K562 (cell line): ENCODE measurements around the gene ZNF667. TPM values are rescaled to one million over a fixed set of nuclear protein-coding genes. Genes with fewer than 3 reads are reported as not detected.

Experiments
- CCNT2 ChIP-seq: IDR thresholded peaks from 2 replicates; pipeline ENCODE4 v1.6.1; 2011; ENCODE audit warnings: borderline replicate concordance, low read depth, mild to moderate bottlenecking, moderate library complexity, mixed read lengths, low read length; ENCODE audit not compliant: insufficient read length; ENCODE audit errors: extremely low read depth
- CREBBP ChIP-seq: IDR thresholded peaks from one replicate; pipeline ENCODE4 v1.6.1; 2012; ENCODE audit warnings: low read depth, mild to moderate bottlenecking, control low read depth, inconsistent platforms, low read length
- EGR1 ChIP-seq: fragments of 450-650 bp; conservative IDR thresholded peaks from 2 replicates; pipeline ENCODE4 v1.6.1; 2017; ENCODE audit warnings: mild to moderate bottlenecking
- EP400 ChIP-seq: fragments of 450-650 bp; IDR thresholded peaks from 2 replicates; pipeline ENCODE4 v1.6.1; 2017; ENCODE audit warnings: antibody characterized with exemption, mild to moderate bottlenecking, moderate library complexity
- FOXJ2 ChIP-seq: fragments of 200-800 bp; sonication (Bioruptor generic); IDR thresholded peaks from 2 replicates; pipeline ENCODE4 v1.6.1; 2016; ENCODE audit warnings: missing genetic modification characterization, missing compliant biosample characterization
- HBP1 ChIP-seq: fragments of 450-650 bp; formaldehyde crosslinking; IDR thresholded peaks from 2 replicates; pipeline ENCODE4 v1.4.0; 2022; ENCODE audit warnings: missing genetic modification characterization
- HDAC6 ChIP-seq: IDR thresholded peaks from 2 replicates; pipeline ENCODE4 v1.6.1; 2012; ENCODE audit warnings: low read depth, mild to moderate bottlenecking, control low read depth, inconsistent platforms, low read length, moderate library complexity
- IRF1 ChIP-seq: sonication (generic); formaldehyde crosslinking; IDR thresholded peaks from 2 replicates; pipeline ENCODE4 v1.8.0; 2022; ENCODE audit warnings: missing genetic modification reagents, mild to moderate bottlenecking, borderline replicate concordance
- MCM5 ChIP-seq: fragments of 450-650 bp; IDR thresholded peaks from 2 replicates; pipeline ENCODE4 v1.6.1; 2016; ENCODE audit warnings: low read depth
- MXI1 ChIP-seq: IDR thresholded peaks from 2 replicates; pipeline ENCODE4 v1.6.1; 2011; ENCODE audit warnings: low read depth, mild to moderate bottlenecking, improper control_type of control experiment, low read length
- MYC ChIP-seq, 2 experiments: fragments of 250-450 bp in 1 of 2; sonication (Bioruptor Pico) in 1 of 2; IDR thresholded peaks; 2 replicates each; pipeline versions ENCODE4 v1.5.1 to v1.6.1; 2012 to 2021; ENCODE audit warnings: low read depth in 2 of 2, borderline replicate concordance in 1 of 2, improper control_type of control experiment in 1 of 2, low read length in 1 of 2, mild to moderate bottlenecking in 1 of 2, moderate library complexity in 1 of 2
- NCOA2 ChIP-seq, 2 experiments: fragments of 450-650 bp; IDR thresholded peaks; 2 replicates each; pipeline ENCODE4 v1.6.1; 2018; ENCODE audit warnings: mild to moderate bottlenecking in 2 of 2, moderate library complexity in 1 of 2; ENCODE audit not compliant: partially characterized antibody in 2 of 2
- NCOA4 ChIP-seq: fragments of 450-650 bp; IDR thresholded peaks from 2 replicates; pipeline ENCODE4 v1.6.1; 2018; ENCODE audit warnings: mild to moderate bottlenecking; ENCODE audit not compliant: partially characterized antibody
- NFXL1 ChIP-seq: fragments of 450-650 bp; formaldehyde crosslinking; IDR thresholded peaks from 2 replicates; pipeline ENCODE4 v1.4.0; 2021; ENCODE audit warnings: mild to moderate bottlenecking
- NKRF ChIP-seq: fragments of 450-650 bp; IDR thresholded peaks from 2 replicates; pipeline ENCODE4 v1.6.1; 2016; ENCODE audit warnings: borderline replicate concordance
- NR2C2 ChIP-seq, 2 experiments: fragments of 200-800 bp in 1 of 2; sonication (Bioruptor generic) in 1 of 2; sonication (generic) in 1 of 2; formaldehyde crosslinking in 1 of 2; IDR thresholded peaks; 2 replicates each; pipeline versions ENCODE4 v1.6.1 to v1.8.0; 2016 to 2022; ENCODE audit warnings: mild to moderate bottlenecking in 1 of 2, missing compliant biosample characterization in 1 of 2, missing genetic modification characterization in 1 of 2, missing genetic modification reagents in 1 of 2
- SIRT6 ChIP-seq: IDR thresholded peaks from one replicate; pipeline ENCODE4 v1.6.1; 2012; ENCODE audit warnings: low read depth, mild to moderate bottlenecking, control low read depth, inconsistent platforms, low read length, moderate library complexity
- SMARCB1 ChIP-seq: IDR thresholded peaks from 2 replicates; pipeline ENCODE4 v1.6.1; 2011; ENCODE audit warnings: improper control_type of control experiment, low read depth; ENCODE audit not compliant: insufficient read length
- TAF9B ChIP-seq: fragments of 450-650 bp; IDR thresholded peaks from 2 replicates; pipeline ENCODE4 v1.6.1; 2018; ENCODE audit warnings: mild to moderate bottlenecking; ENCODE audit not compliant: partially characterized antibody
- XRCC4 ChIP-seq: IDR thresholded peaks from one replicate; pipeline ENCODE4 v1.6.1; 2011; ENCODE audit not compliant: insufficient read depth, insufficient read length; ENCODE audit errors: extremely low read depth
- ZKSCAN1 ChIP-seq: fragments of 150-350 bp; IDR thresholded peaks from 2 replicates; pipeline ENCODE4 v1.6.1; 2016; ENCODE audit warnings: low read depth, low read length
- ZNF232 ChIP-seq: sonication (generic); formaldehyde crosslinking; IDR thresholded peaks from 2 replicates; pipeline ENCODE4 v1.8.0; 2022; ENCODE audit warnings: mild to moderate bottlenecking, missing genetic modification reagents
- ZNF79 ChIP-seq: fragments of 250-450 bp; sonication (Bioruptor Pico); IDR thresholded peaks from 2 replicates; pipeline ENCODE4 v1.4.0; 2020; ENCODE audit warnings: low read depth, mild to moderate bottlenecking, moderate library complexity
- polyA plus RNA-seq, 8 experiments: library from polyadenylated mRNA; depleted of rRNA in 4 of 8; stranded (reverse) in 5 of 8; unstranded in 3 of 8; fragments of >200 nt; fragmentation: Nextera tagmentation in 2 of 8; fragmentation: Illumina TruSeq in 1 of 8; extraction: Ambion mirVana in 2 of 8; extraction: Trizol in 1 of 8; gene quantifications; 2 replicates each; pipeline versions ENCODE4 v1.2.1 to v1.2.3, GENCODE V29; 2011 to 2014; ENCODE audit warnings: inconsistent platforms in 1 of 8, missing spikeins in 1 of 8
- total RNA-seq, 7 experiments: library from RNA; depleted of rRNA in 6 of 7; stranded (reverse); fragments of >200 nt in 6 of 7; fragmentation: Illumina TruSeq in 2 of 7; extraction: Trizol in 2 of 7; gene quantifications; 2 replicates each; pipeline versions ENCODE4 v1.2.1 to v1.2.3, GENCODE V29; 2011 to 2021; ENCODE audit warnings: low replicate concordance in 1 of 7

ZNF667 gene
- total and polyA plus RNA-seq, 9 of the 15 experiments (the other 6 are each of a cell fraction or from before 2014, with no cell fraction given) = not detected

GRCh38 chr19:56403764-56404704, 73.1 kb downstream of the ZNF667 start, which contains the start of gene ZNF583 (continued):
- TF ChIP-seq SIRT6 (no peak), NFXL1 (CRISPR knock-in tag) (no peak), ZKSCAN1 (no peak), SMARCB1 (no peak), NCOA4 (no peak), ZNF232 (CRISPR knock-in tag) (no peak), EGR1 (no peak), XRCC4 (no peak), MYC (IDR thresholded peaks at IDR 0.05; ENCODE audit: low read depth, low read length) (0 out of 2 replicates have a peak, but pooled peaks have one; percentile 28), MYC (CRISPR knock-in tag; IDR thresholded peaks at IDR 0.05; ENCODE audit: borderline replicate concordance, low read depth) (no peak), CREBBP (no peak), EP400 (peak; percentile 62; the same call in 1 of the 2 replicates), CCNT2 (peak; percentile 13), NCOA2 (IDR thresholded peaks at IDR 0.05; ENCODE audit: partially characterized antibody in 2 of 2) (peak in 1 of 2 experiments; percentile 70), TAF9B (no peak), HBP1 (CRISPR knock-in tag) (0 out of 2 replicates have a peak, but pooled peaks have one; percentile 44), NKRF (peak; percentile 92), HDAC6 (no peak), MXI1 (no peak), MCM5 (no peak), ZNF79 (CRISPR knock-in tag) (no peak), NR2C2 (CRISPR knock-in tag; IDR thresholded peaks at IDR 0.05) (no peak), NR2C2 (tag; IDR thresholded peaks at IDR 0.05) (peak; percentile 79), FOXJ2 (tag) (no peak), IRF1 (no peak)
